Mucosa of stomach (tissue), 1 donor: ENCODE results near the gene DPH1.
A peak's percentile ranks its signal among the peaks of the same experiment; 100 is the strongest.

Experiments used
- H3K27me3 ChIP-seq: one replicate; pipeline ENCODE4 v1.7.0; 2013; ENCODE audit warnings: mild to moderate bottlenecking, low read length; ENCODE audit not compliant: control insufficient read depth, insufficient read depth
- H3K36me3 ChIP-seq: one replicate; pipeline ENCODE4 v1.7.0; 2013; ENCODE audit warnings: low read length; ENCODE audit not compliant: control insufficient read depth, insufficient read depth
- H3K4me1 ChIP-seq: one replicate; pipeline ENCODE4 v1.7.0; 2013; ENCODE audit warnings: mild to moderate bottlenecking, low read length; ENCODE audit not compliant: control insufficient read depth, insufficient read depth
- H3K4me3 ChIP-seq: one replicate; pipeline ENCODE4 v1.7.0; 2013; ENCODE audit warnings: low read length
- H3K9ac ChIP-seq: one replicate; pipeline ENCODE4 v1.7.0; 2013; ENCODE audit warnings: mild to moderate bottlenecking, low read length, moderate library complexity
- H3K9me3 ChIP-seq: one replicate; pipeline ENCODE4 v1.7.0; 2013; ENCODE audit warnings: mild to moderate bottlenecking, low read length, moderate library complexity; ENCODE audit not compliant: control insufficient read depth
- donor health status: Pancreatic carcinoma.

Gene DPH1

DNA sequence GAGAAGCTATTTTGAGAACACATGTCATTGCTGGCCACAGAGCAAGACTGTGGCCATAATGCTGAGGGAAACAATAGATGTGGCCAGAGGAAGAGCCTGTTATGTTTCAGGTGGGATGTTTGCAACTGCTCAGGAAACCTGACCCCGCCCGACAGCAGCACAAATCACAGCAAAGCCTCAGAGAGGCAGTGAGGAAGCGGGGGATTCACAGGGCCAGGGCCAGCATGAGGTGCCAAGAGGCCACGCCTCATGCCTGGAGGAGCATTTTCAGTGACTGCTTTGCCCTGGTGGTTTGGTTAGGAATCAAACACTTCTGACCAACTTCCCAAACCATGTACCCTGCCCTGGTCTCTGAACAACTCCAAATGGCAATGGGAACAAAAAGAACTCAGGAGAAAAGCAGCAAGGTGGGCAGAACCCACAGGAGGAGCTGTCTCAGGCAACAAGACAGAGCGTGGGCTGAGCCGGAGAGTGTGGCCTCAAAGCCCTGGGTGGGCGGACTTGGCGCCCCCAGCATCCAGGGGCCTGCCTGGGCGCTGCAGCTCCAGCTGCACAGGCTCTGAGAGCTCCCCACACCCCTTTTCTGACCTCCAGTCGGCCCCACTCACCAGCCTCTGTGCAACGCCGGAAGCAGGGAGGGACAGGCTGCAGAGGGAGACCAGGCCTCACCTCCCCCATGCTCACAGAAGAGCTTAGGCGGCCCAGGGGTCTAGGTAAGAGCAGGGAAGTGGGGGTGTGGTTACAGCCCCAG lies 45.6 kb downstream of the DPH1 start:
- Histone ChIP-seq H3K27me3 (no peaks in the 10 kb centered on the region), H3K4me3 (no peak overlapping the region), H3K9ac (no peak overlapping the region), H3K4me1 (peaks cover 23% of the 10 kb centered on the region), H3K36me3 (no peaks in the 10 kb centered on the region), H3K9me3 (no peaks in the 10 kb centered on the region)

DNA sequence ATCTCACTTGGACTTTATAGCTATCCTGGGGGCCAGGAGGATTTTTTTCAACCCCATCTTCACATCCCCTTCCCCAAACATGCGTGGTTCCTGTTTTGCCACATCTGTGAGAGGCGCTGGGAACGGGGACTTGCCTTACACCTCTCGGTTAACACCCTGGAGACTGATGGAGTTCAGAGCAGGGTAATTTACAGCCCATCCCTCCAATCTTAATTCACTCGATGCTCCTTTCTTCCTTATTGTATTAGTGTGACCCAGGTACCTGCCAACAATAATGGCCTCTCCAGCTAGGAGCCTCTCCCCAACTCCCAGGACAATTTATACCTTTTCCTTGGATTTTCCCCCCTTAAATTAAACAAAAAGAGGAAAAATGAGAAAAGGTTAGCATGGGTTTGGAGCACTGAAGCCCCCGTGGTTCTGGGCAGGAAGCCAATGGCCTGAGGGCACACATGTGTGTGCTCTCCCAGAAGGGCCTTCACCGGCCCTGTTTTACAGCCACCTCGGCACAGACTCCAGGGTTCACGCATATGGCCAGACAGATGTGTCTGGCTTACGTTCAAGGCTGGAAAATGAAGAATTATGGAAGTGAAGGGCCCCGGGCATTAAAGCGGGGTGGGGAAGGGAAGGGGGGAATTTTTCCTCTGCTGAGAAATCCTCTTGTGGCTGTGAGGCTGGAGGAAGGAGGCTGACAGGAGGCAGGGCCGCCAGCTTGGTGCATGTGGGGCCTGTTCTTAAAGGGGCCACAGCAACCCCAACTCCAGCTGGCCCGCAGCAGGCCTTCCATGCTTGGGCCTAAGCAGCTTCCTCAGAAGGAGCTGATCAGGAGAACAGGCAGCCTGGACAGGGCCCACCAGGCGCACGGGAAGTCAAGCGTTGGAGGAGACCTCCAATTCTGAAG lies 46.4 kb downstream of the DPH1 start:
- peaks cover 5% of the 10 kb centered on the region for H3K36me3 ChIP-seq
- no peak overlapping the region for H3K9ac ChIP-seq
- H3K27me3 ChIP-seq = no peaks in the 10 kb centered on the region
- peaks cover 15% of the 10 kb centered on the region for H3K4me1 ChIP-seq
- no peaks in the 10 kb centered on the region for H3K9me3 ChIP-seq
- H3K4me3 ChIP-seq = no peak overlapping the region

DNA sequence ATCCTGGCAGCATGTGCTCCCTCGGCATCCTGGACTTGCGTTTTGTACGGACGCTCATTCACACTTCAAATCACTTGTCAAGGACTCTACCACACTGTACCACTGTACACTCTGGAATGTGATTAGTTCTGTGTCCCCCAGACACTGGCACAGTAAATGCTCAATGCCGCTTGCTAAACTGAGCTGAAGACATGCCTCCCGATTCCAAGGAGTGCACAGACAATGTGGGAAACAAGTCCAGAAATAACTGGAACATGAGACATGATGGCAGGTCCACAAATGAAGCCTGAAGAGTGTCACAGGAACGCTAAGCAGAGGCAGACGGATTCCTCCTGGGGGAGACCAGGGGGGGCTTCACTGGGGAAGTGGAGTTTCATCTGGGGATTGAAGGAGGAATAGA lies 47.1 kb downstream of the DPH1 start:
- Histone ChIP-seq H3K9me3 (no peaks in the 10 kb centered on the region), H3K9ac (no peak overlapping the region), H3K4me3 (no peak overlapping the region), H3K36me3 (peaks cover 8% of the 10 kb centered on the region), H3K4me1 (peaks cover 17% of the 10 kb centered on the region), H3K27me3 (no peaks in the 10 kb centered on the region)

DNA sequence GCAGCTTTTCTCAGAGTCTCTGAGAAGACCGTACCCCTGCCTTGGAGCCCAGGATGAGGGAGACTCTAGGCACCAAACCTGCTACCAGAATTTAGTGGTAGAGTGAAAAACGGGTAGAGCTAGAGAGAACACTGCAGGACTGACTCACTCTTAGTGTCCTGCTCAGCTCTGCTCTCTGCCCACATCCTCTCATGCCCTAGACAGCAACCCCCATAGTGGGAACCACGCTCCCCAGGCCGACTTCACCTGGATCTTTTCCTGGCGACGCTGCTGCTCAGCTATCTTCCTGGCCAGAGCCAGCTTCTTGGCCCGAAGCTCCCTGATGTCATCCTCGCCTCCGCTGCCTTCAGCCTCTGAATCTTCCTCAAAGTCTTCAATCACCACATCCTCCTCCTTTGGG lies 51.6 kb downstream of the DPH1 start:
- Histone ChIP-seq H3K9me3 (no peaks in the 10 kb centered on the region), H3K27me3 (no peaks in the 10 kb centered on the region), H3K4me1 (peaks cover 43% of the 10 kb centered on the region), H3K4me3 (no peak overlapping the region), H3K36me3 (peaks cover 8% of the 10 kb centered on the region), H3K9ac (no peak overlapping the region)

DNA sequence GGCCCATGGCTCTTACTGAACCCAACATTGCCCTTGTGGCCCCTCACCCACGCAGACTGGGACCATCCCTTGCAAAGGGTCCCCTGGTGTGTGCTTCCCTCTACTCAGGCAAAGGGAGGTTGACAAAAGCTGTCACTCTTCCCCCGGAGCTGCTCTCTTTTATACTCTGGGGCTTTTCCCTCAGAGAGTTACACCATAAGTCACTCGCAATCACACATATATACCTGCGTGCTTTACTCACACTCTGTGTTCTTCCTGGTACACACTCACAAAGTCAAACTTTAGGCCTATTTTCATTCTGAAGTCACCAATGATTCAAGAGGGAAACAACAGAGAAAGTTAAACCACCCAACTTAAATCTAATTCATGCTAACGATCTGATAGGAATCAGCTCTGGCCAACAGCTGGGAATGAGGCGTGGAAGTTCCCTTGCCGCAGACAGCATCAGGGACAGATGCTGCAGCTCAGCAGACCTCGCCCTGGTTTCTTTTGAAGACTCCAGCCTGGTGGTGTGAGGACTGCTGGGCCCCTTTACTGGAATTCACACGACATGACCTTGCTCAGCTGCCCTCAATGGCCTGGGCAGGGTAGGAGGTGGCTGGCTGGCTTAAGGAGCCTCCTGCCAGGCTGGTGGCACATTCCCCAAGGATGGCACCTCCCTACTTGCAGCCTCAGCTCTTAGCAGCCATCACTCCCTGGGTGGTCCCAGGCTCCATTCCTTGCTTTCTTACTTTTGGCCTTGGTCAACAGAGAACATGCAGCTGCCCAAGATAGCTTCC lies 52.2 kb downstream of the DPH1 start:
- H3K36me3 ChIP-seq = peaks cover 8% of the 10 kb centered on the region
- no peak overlapping the region for H3K9ac ChIP-seq
- no peak overlapping the region for H3K4me3 ChIP-seq
- H3K9me3 ChIP-seq = no peaks in the 10 kb centered on the region
- peaks cover 40% of the 10 kb centered on the region for H3K4me1 ChIP-seq
- no peaks in the 10 kb centered on the region for H3K27me3 ChIP-seq

DNA sequence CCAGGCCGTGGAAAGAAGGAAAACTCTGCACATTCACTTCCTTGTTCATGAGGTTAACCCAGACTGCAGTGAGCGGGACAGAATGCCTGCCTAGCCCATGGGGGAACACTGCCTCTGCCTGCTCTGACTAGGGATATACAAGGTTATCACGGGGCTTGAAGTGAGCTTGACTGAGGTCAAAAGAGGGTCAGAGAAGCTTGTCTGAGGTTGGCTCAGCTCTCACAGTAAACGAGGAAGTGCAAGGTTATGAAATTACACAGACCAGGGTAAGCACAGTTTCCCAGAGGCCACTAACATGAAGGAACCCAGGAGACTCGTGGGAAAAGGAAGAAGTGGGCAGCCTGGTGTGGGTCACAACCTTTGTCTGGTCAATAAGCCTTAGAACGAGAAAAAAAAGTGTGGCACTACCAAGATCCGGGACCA lies 53.7 kb downstream of the DPH1 start:
- Histone ChIP-seq H3K9me3 (no peaks in the 10 kb centered on the region), H3K27me3 (no peaks in the 10 kb centered on the region), H3K36me3 (peaks cover 8% of the 10 kb centered on the region), H3K4me1 (peaks cover 49% of the 10 kb centered on the region), H3K4me3 (no peak overlapping the region), H3K9ac (peak overlapping the region; percentile 58)

DNA sequence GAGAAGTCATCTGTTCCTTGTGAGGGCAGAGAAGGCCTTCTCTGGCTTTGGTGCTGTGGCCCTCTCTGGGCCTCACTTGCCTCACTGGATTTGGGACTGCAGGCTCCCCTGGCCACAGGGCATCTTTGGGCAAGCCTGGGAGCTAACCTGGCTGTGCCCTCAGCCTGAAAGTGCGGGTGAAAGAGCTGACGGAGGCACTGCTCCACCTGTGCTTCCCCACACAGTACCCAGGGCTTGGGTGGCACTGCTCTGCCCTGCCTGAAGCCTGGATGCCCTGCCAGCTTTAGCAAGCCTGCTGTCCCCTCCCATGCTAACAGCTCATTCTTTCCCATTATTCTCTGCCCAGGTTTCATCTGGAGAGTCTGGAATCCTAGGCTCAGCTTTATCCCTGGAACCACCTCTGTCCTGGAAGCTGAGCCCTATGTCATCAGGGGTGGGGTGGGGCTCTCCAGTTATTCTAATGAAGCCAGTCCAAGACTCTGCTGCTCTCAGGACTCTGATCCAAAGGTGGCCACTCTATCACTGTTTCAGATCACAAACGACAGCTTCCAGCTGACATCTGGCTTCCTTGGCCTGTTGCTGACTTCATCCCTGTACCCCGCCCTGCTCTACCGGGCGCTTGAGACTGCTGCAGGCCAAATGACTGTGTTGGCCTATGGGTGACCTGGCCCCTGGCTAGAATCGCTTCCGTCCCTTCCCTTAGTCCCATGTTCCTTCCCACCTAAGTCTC lies 54.2 kb downstream of the DPH1 start:
- H3K4me1 ChIP-seq = peaks cover 55% of the 10 kb centered on the region
- peaks cover 8% of the 10 kb centered on the region for H3K36me3 ChIP-seq
- peak overlapping the region; percentile 58 for H3K9ac ChIP-seq
- no peaks in the 10 kb centered on the region for H3K9me3 ChIP-seq
- H3K4me3 ChIP-seq = no peak overlapping the region
- H3K27me3 ChIP-seq = no peaks in the 10 kb centered on the region

DNA sequence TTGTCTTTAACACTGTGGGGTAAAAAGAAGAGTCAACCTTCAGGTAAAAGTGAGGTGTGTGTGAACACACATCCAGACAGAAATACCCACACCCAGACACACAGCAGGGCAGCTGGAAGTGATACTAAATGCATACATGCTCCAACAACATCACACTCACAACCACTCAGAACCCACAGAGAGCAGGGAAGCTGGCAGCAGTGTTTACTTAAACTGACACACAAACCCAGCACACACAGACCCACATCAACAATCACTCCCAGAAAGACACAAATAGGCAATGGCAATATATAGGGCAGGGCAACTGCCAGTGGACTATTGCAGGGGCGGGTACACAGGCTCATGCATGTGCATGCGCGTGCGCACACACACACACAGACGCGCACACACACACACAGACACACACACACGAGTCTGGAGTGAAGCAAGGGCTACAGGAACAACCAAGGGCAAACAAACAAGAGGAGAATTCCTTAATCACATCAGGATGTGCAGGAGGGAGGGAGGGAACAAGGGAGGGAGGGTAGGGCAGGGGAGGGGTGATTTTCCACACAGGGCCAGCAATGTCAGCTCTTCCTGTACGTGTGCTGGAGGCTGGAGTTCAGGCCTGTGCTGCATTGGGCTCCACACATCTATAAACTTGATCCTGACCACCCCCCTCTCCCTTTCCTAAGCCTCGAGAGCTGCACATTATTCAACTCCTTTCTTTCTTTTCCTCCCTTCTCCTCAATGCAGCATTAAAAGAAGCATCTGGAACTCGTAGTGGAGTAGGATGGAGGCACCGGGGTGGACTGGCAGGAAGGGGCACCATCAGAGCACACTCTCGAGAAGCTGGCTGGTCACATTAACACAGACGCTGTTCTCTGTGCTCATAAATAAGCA lies 55.1 kb downstream of the DPH1 start:
- H3K9me3 ChIP-seq = no peaks in the 10 kb centered on the region
- peaks cover 8% of the 10 kb centered on the region for H3K36me3 ChIP-seq
- peak overlapping the region; percentile 58 for H3K9ac ChIP-seq
- peaks cover 57% of the 10 kb centered on the region for H3K4me1 ChIP-seq
- no peaks in the 10 kb centered on the region for H3K27me3 ChIP-seq
- no peak overlapping the region for H3K4me3 ChIP-seq

DNA sequence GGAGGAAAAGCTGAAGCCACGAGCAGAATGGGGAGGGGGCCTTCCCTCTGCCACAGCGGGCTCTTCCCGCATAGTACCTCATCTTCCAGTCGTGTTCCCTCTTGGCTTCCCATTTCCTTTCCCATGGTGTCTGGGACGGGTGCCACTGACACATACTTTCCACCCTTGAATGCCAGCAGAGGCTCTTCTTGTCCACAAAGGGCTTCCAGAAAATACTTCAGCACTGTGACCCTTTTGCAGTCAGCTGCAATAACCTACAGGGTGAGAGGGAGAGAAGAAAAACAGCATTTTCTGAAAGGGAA lies 55.6 kb downstream of the DPH1 start:
- Histone ChIP-seq H3K27me3 (no peaks in the 10 kb centered on the region), H3K9me3 (no peaks in the 10 kb centered on the region), H3K36me3 (peaks cover 8% of the 10 kb centered on the region), H3K4me1 (peaks cover 57% of the 10 kb centered on the region), H3K4me3 (no peak overlapping the region), H3K9ac (no peak overlapping the region)

DNA sequence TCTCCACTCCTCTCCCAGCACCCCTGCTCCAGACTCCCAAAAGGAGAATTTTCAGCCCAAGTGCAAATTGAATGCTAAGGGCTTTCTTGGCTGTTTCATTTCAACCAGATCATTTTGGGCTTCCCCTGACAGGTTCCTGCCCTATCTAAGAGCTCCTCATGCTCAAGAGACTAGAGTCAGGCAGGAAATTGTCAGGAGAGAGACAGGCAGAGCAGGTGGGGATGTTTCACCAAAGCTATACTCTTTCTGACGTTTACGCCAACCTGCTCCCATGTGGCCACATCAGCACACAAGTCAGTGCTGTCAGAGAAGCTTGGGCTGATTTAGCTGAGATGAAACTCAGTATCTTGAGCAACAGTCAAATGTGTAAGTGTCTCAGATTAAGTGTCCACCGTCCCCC lies 56.4 kb downstream of the DPH1 start:
- Histone ChIP-seq H3K4me3 (no peak overlapping the region), H3K27me3 (no peaks in the 10 kb centered on the region), H3K9me3 (no peaks in the 10 kb centered on the region), H3K4me1 (peaks cover 63% of the 10 kb centered on the region), H3K9ac (no peak overlapping the region), H3K36me3 (peaks cover 2% of the 10 kb centered on the region)
